PC-3 (cell line): ENCODE results near the gene PPM1G.

Experiments
- CTCF ChIP-seq: fragments of 300-600 bp; sonication (generic); conservative IDR thresholded peaks from 2 replicates; pipeline ENCODE4 v1.5.1; 2017; ENCODE audit warnings: antibody characterized with exemption, low read depth, mild to moderate bottlenecking, low read length
- EZH2 ChIP-seq: fragments of 300-600 bp; sonication (generic); IDR thresholded peaks from one replicate; pipeline ENCODE4 v1.6.1; 2017; ENCODE audit warnings: antibody characterized with exemption, mild to moderate bottlenecking, low read length; ENCODE audit not compliant: unreplicated experiment

- TF ChIP-seq CTCF, result no peak
- TF ChIP-seq EZH2, result no peak
Measured at GRCh38 chr2:27445155-27445554, 35.8 kb upstream of the PPM1G start.
